Measurements from ENCODE around the gene RBMS1.

- TF ChIP-seq POLR2A (IDR thresholded peaks at IDR 0.05): no peak
- no peak for TF ChIP-seq EP300 (IDR thresholded peaks at IDR 0.05; ENCODE audit: low read depth)
- no peak for TF ChIP-seq CTCF (IDR thresholded peaks at IDR 0.05)
These were observed 201.4 kb downstream of the RBMS1 start for GRCh38 chr2:160292225-160292624.
